ENCODE results near the gene TSHZ1. TPM values are rescaled to one million over a fixed set of nuclear protein-coding genes. Genes with fewer than 3 reads are reported as not detected.
A peak's percentile ranks its signal among the peaks of the same experiment; 100 is the strongest.

TSHZ1 gene
- total RNA-seq, 4 donors from 2014 or later: 5.4 to 20.2 (median 13.7) TPM

GRCh38 chr18:75204732-75205513, 5.7 kb upstream of the TSHZ1 start:
- TF ChIP-seq CTCF (IDR thresholded peaks at IDR 0.05) (no peak), POLR2A (IDR thresholded peaks at IDR 0.05) (no peak)
- peak overlapping the region; percentile 50 to 99 (median 88) for H3K27ac ChIP-seq
- 13 to 33% methylated on average over 10 to 40 of the region's 75 CpGs for WGBS, 2 donors
- peaks cover 0 to 22% (median 0%) of the 10 kb centered on the region in 3 donors for H3K36me3 ChIP-seq
- no peak for DNase-seq
- peaks cover 22 to 76% (median 27%) of the 10 kb centered on the region in 3 donors for H3K4me1 ChIP-seq
- H3K4me3 ChIP-seq: peak overlapping the region; percentile 30 to 96 (median 78)
- H3K9me3 ChIP-seq: no peaks in the 10 kb centered on the region
- intact Hi-C loops (cut with DNase I): loop anchor here (10.0 kb wide), 1 partner anchor 1620 kb away; the partner anchor contains the start of gene ZNF236
- H3K27me3 ChIP-seq: no peaks in the 10 kb centered on the region

- Histone ChIP-seq H3K27ac (peak overlapping the region; percentile 50 to 99 (median 88)), H3K4me3 (peak overlapping the region in 3 of 4 donors; percentile 67 to 96 (median 88)), H3K27me3 (no peaks in the 10 kb centered on the region), H3K36me3 (peaks cover 0 to 15% (median 0%) of the 10 kb centered on the region in 3 donors), H3K9me3 (no peaks in the 10 kb centered on the region), H3K4me1 (peaks cover 22 to 83% (median 32%) of the 10 kb centered on the region in 3 donors)
- no peak for DNase-seq
- intact Hi-C loops (cut with DNase I): loop anchor here (10.0 kb wide), 1 partner anchor 1619 kb away; the partner anchor contains the start of gene ZNF236
- TF ChIP-seq CTCF (IDR thresholded peaks at IDR 0.05): no peak
- no peak for TF ChIP-seq POLR2A (IDR thresholded peaks at IDR 0.05)
- WGBS, 2 donors: 36 to 57% methylated on average over 10 to 16 of the region's 16 CpGs
Observed at GRCh38 chr18:75205514-75206132, 5.0 kb upstream of the TSHZ1 start.

GRCh38 chr18:75206452-75207309, 3.9 kb upstream of the TSHZ1 start:
- H3K4me1 ChIP-seq: peaks cover 22 to 73% (median 32%) of the 10 kb centered on the region in 3 donors
- H3K27ac ChIP-seq: peak overlapping the region; percentile 18 to 99 (median 96)
- peaks cover 0 to 4% (median 0%) of the 10 kb centered on the region in 3 donors for H3K36me3 ChIP-seq
- no peak for DNase-seq
- H3K4me3 ChIP-seq: peak overlapping the region in 3 of 4 donors; percentile 76 to 96 (median 88)
- H3K27me3 ChIP-seq: no peaks in the 10 kb centered on the region
- TF ChIP-seq CTCF (IDR thresholded peaks at IDR 0.05): no peak
- no peak for TF ChIP-seq POLR2A (IDR thresholded peaks at IDR 0.05)
- intact Hi-C loops (cut with DNase I): loop anchor here (10.0 kb wide), 1 partner anchor 1618 kb away; the partner anchor contains the start of gene ZNF236
- H3K9me3 ChIP-seq: no peaks in the 10 kb centered on the region
- 70 to 74% methylated on average over 11 to 14 of the region's 14 CpGs for WGBS, 2 donors

- Histone ChIP-seq H3K4me3 (peak overlapping the region; percentile 74 to 96 (median 82)), H3K9me3 (no peaks in the 10 kb centered on the region), H3K36me3 (no peaks in the 10 kb centered on the region), H3K4me1 (peaks cover 24 to 71% (median 32%) of the 10 kb centered on the region in 3 donors), H3K27me3 (no peaks in the 10 kb centered on the region), H3K27ac (peak overlapping the region; percentile 96 to 99 (median 97))
- intact Hi-C loops (cut with DNase I): loop anchor here (10.0 kb wide), 1 partner anchor 1617 kb away; the partner anchor contains the start of gene ZNF236
- no peak for DNase-seq
- TF ChIP-seq POLR2A (IDR thresholded peaks at IDR 0.05): no peak
- no peak for TF ChIP-seq CTCF (IDR thresholded peaks at IDR 0.05)
- WGBS, 2 donors: 20 to 21% methylated on average over 12 of the region's 26 CpGs
Observed at GRCh38 chr18:75207310-75208154, 3.1 kb upstream of the TSHZ1 start.

All from esophagus squamous epithelium (tissue), 5 donors.